GM23248 (cell line): ENCODE data around the gene RALY.

Experiments
- EZH2 ChIP-seq: fragments of 200-600 bp; sonication (generic); IDR thresholded peaks from 2 replicates; pipeline ENCODE4 v1.6.1; 2018; ENCODE audit warnings: antibody characterized with exemption, mild to moderate bottlenecking; ENCODE audit not compliant: insufficient read depth, poor library complexity, severe bottlenecking
- EZH2phosphoT487 ChIP-seq: fragments of 200-600 bp; sonication (generic); IDR thresholded peaks from 2 replicates; pipeline ENCODE4 v1.6.1; 2018; ENCODE audit warnings: antibody characterized with exemption, moderate library complexity, mild to moderate bottlenecking, low read depth; ENCODE audit not compliant: insufficient read depth

DNA sequence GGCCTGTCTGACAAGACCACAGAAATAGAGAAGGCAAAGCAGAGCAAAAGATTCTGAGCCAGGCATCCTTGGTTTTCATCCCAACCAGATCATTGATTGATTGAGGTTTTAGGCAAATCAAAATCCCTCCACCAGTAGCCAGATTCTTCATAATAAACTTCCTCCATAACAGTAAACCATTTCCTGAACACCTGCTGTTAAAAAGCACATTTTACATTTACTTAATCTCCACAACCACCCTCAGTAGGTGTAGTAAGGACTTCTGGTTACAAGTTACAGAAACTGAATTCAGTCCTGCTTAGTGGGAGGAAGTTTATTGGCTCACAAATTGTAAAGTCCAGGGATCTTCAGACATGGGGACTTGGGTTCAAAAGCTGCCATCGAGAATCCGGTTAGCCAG lies 90.1 kb downstream of the RALY start:
- TF ChIP-seq EZH2 (no peak), EZH2phosphoT487 (no peak)
